Fibroblast of the conjunctiva (primary cell): ENCODE data around the gene ZFYVE28.

ENCODE experiments used
- DNase-seq: peaks from one replicate; pipeline ENCODE4 v3.0.0-alpha.2; 2010; ENCODE audit warnings: low read depth

ZFYVE28 gene

GRCh38 chr4:2352171-2352570 lies 66.3 kb downstream of the ZFYVE28 start:
- DNase-seq, result no peak

- DNase-seq, result no peak
These were observed 67.5 kb downstream of the ZFYVE28 start for GRCh38 chr4:2350982-2351381.

GRCh38 chr4:2348786-2349185 lies 69.7 kb downstream of the ZFYVE28 start:
- no peak for DNase-seq

- no peak for DNase-seq
These were observed 71.3 kb downstream of the ZFYVE28 start for GRCh38 chr4:2347190-2347589.

GRCh38 chr4:2343476-2343875 lies 75.0 kb downstream of the ZFYVE28 start:
- DNase-seq, result no peak

GRCh38 chr4:2341911-2342652 lies 76.4 kb downstream of the ZFYVE28 start:
- DNase-seq, result no peak

GRCh38 chr4:2341261-2341841 lies 77.1 kb downstream of the ZFYVE28 start:
- no peak for DNase-seq

GRCh38 chr4:2340272-2341061 lies 78.0 kb downstream of the ZFYVE28 start:
- no peak for DNase-seq

GRCh38 chr4:2339458-2340271 lies 78.8 kb downstream of the ZFYVE28 start:
- DNase-seq, result no peak

GRCh38 chr4:2338754-2339457 lies 79.5 kb downstream of the ZFYVE28 start:
- no peak for DNase-seq

- DNase-seq, result no peak
These were observed 80.5 kb downstream of the ZFYVE28 start for GRCh38 chr4:2337896-2338295.

GRCh38 chr4:2337131-2337723 lies 81.2 kb downstream of the ZFYVE28 start:
- DNase-seq, result no peak

- DNase-seq, result no peak
These were observed 81.8 kb downstream of the ZFYVE28 start for GRCh38 chr4:2336659-2337058.

GRCh38 chr4:2335729-2336101 lies 82.7 kb downstream of the ZFYVE28 start:
- no peak for DNase-seq

GRCh38 chr4:2334826-2335728 lies 83.4 kb downstream of the ZFYVE28 start:
- no peak for DNase-seq

GRCh38 chr4:2333916-2334644 lies 84.4 kb downstream of the ZFYVE28 start:
- DNase-seq, result no peak

- DNase-seq, result no peak
These were observed 85.0 kb downstream of the ZFYVE28 start for GRCh38 chr4:2333356-2333841.

- no peak for DNase-seq
These were observed 85.5 kb downstream of the ZFYVE28 start for GRCh38 chr4:2332976-2333319.

- DNase-seq, result no peak
These were observed 86.1 kb downstream of the ZFYVE28 start for GRCh38 chr4:2332201-2332975.
